ENCODE measurements around the gene FAM111A. TPM values are rescaled to one million over a fixed set of nuclear protein-coding genes. Genes with fewer than 3 reads are reported as not detected.

Gene FAM111A
- polyA plus RNA-seq, 1 donor, result 23.5 TPM

GRCh38 chr11:59179121-59179520 is 36.5 kb downstream of the FAM111A start:
- DNase-seq (ENCODE audit: low read depth), result no peak

DNA sequence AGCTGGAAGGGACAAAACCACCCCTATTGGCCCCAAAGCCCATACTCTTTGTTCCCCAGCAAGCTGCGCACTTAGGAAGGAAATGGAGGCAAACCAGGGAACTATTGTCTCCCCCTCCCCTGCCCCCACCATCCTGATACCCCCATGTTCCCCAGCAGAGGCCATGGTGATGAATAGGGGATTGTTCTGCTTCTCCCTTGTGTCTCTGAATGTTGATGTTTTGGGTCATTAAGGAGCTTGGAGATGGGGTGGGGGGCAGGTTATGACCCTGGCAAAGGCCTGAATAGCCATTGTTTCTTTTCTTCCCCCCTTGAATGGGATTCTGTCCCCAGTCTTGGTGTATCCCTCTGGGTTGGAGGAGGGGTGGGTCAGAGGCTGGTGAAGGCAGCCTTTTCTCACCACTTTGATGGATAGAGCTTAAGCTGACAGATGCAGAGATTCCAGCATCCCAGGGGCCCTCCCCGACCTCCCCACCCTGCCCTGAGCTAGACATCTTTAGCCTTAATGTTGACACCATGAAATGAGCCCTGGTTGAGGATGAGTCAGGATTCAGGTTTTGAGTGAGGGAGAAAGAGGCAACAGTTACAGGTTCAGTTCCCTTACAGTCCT is 37.6 kb downstream of the FAM111A start:
- no peak for DNase-seq (ENCODE audit: low read depth)

DNA sequence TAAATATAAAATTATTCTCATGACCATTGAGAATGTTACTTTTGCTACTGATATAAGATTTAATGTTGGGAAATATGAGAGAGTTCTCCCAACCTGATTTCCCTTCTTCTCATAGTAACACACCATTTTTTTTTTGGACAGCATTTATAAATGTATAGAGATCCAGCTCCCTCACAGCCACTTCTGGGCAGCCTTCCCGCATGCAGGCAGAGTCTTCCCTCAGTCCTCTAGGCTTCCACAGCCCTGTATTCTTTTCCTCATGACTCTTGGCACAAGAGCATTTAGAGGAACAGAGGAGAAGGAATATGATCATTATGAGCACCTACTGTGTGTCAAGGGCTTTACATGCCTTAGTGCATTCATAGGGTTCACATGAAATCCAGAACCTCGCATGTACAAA is 38.3 kb downstream of the FAM111A start:
- DNase-seq (ENCODE audit: low read depth), result no peak

GRCh38 chr11:59181746-59182456 is 39.2 kb downstream of the FAM111A start:
- no peak for DNase-seq (ENCODE audit: low read depth)

DNA sequence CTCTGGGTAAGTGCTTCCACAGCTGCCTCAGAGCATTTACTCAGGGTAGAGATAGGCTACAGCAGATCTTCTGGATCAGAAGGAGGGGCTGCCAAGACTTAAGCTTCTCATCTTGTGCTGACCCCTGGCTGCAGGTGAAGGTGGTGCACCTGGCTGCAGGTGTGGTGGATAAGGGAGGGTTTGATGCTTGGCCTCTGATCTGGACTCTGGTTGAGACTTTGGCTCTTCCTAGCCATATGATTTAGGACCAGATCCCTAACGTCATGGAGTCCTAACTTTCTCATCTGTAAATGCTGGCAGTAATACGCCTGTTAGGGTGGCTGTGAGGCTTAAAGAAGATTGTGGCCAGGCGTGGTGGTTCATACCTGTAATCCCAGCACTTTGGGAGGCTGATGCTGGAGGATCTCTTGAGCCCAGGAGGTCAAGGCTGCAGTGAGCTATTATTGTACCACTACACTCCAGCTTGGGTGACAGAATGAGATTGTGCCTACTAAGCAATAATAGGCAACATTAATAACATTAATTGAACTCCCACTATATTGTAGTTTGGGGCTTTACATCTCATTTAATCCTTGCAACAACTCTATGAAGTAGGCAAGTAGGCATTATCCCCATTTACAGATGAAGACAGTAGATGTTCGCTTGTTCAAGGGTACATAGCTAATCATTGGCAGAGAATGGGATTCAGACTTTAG is 39.9 kb downstream of the FAM111A start:
- DNase-seq (ENCODE audit: low read depth), result no peak

DNA sequence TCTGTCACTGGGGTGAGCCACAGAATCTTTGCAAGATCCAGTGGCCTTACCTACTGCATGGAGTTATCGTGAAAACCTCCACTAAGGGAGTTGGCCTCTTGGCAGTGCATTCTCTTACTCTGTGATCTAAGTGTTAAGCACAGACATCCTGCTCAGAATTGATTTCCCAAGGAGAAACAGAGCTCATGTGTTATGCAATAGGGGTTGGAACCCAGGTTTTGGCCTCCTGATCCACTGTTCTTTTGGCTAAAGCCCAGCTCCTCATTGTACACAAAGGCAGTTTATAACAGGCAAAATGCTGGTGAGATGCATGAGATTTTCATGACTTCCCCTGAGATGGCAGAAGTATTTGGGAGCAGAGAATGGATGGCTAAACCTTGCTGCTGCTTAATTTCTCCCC is 41.1 kb downstream of the FAM111A start:
- DNase-seq (ENCODE audit: low read depth), result no peak

DNA sequence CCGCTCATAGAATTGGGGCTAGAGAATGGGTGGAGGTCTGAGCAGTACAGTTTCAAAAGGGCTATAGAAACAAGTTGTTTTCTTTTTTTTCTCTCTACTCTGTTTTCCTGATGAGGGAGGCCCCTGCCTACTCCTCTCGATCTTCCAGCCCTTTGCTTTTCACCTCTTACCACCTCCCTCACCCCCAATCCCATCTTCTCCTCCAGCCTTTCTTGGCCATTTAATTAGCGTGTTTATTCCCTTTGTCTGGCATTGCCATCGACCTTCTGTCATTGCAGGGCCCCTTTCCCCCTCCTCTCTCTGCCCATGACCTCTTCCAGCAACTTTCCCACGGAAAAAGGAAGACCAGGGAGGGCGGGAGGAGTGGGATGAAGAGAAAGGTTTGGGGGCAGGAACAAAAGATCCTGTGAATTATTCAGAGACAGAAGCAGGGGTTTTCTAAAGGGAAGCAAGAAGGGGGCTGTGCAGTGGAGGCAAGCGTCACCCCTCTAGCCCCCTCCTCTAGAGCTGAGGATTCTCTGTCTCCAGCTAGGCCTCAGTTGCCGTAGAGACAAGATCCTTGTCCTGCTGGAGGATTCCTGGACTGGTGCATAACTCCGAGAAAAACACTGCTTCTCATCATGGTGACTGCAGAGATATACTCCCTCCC is 42.2 kb downstream of the FAM111A start:
- DNase-seq (ENCODE audit: low read depth), result no peak

DNA sequence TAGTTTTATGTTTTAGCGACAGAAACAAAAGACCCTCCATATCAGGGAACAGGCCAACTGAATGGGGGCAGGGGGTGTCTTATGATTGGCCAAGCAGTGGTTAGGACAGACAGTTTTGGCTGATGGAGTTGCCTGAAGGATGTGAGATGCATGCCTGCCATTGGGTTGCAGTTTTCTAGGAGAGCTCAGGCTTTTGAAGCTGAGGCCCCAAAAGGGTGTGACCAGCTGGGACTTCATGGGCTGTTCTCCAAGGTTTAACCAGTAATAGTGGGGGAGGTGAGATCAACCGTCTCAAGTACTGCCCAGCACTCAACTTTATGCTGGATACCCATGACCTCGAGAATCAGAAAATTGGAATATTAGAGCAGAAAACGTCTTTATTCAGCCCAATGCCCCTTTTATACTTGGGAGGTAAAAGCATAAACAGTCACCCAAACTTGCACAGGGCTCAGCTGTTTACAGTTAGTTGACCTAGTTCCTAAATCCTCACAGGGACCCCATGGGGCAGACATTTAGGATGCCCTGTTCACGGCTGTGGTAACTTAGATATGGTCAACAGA is 42.8 kb downstream of the FAM111A start:
- DNase-seq (ENCODE audit: low read depth), result no peak

DNA sequence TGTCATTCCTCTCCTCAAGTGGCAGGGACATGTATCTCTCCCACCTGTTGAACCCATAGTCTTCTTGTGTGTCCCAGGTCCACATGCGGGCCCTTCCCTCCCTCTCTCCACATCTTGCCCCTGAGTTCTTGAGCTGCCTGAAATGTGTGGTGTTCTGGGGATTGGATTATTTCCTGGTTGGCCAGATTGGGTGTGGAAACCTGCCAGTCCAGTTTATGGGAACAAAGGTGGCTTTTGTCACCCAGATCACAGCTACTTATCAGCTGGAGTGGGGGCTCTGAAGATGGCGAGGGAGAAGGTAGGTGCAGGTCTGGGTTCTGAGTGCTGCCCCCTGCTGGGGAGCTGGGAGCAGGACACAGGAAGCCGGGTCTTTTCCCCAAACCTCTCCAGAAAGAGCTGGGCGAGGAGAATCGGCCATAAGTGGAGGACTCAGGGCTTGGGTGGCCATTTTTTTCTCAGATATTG is 43.5 kb downstream of the FAM111A start:
- no peak for DNase-seq (ENCODE audit: low read depth)

GRCh38 chr11:59187035-59187434 is 44.4 kb downstream of the FAM111A start:
- no peak for DNase-seq (ENCODE audit: low read depth)

DNA sequence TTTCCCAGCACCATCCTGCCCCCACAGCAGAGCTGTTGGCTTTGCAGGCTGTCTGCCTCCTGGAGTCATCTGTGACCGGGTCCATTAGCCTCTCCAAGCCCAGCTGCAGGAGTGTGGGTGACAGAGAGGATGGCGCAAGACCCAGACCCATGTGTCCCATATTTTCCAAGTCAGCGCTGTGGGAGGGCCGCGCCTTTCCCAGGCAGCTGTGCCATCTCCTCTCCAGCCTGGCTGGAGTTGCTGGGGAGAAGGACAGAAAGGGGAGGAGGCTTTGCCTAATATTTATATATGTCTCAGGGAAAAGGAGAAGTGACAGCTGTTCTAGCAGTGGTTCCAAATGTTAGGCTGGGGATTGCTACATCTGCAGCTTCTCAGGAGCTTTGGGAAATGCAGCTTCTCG is 44.9 kb downstream of the FAM111A start:
- no peak for DNase-seq (ENCODE audit: low read depth)

GRCh38 chr11:59188954-59189353 is 46.3 kb downstream of the FAM111A start:
- DNase-seq (ENCODE audit: low read depth), result no peak

- no peak for DNase-seq (ENCODE audit: low read depth)
Observed at GRCh38 chr11:59189986-59190385, 47.3 kb downstream of the FAM111A start.

DNA sequence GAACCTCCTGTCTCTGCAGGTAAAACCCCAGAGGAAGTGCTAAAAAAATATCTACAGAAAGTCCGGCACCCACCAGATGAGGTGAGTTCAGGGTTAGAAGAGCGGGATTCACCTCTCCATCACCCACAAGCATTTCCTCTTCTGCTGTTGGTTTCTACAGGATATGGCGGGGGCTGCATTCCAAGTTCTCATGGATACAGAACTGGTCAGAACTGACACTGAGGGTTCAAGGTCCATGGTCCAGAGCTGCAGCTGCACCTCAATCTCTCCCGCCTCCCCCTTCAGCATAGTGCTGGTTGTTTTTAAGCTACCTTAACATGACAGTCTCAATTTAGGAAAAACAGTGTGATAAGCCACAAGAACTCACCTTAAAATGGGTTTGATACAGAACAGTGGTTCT is 48.4 kb downstream of the FAM111A start:
- no peak for DNase-seq (ENCODE audit: low read depth)

DNA sequence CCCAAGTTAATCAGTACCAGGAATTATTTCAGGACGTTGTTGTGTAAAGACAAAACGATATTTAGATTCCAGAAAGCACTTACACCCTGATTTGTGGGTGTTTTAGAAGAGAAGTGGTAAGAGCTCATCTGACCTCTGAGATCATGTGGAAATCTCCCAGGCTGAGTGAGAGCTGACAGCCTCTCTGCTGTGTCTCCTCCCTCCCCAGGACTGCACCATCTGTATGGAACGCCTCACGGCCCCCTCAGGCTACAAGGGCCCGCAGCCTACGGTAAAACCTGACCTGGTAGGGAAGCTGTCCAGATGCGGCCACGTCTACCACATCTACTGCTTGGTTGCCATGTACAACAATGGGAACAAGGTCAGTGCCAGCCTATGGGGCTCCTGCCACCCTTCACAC is 49.2 kb downstream of the FAM111A start:
- DNase-seq (ENCODE audit: low read depth), result no peak

GRCh38 chr11:59192446-59193020 is 49.9 kb downstream of the FAM111A start:
- no peak for DNase-seq (ENCODE audit: low read depth)

DNA sequence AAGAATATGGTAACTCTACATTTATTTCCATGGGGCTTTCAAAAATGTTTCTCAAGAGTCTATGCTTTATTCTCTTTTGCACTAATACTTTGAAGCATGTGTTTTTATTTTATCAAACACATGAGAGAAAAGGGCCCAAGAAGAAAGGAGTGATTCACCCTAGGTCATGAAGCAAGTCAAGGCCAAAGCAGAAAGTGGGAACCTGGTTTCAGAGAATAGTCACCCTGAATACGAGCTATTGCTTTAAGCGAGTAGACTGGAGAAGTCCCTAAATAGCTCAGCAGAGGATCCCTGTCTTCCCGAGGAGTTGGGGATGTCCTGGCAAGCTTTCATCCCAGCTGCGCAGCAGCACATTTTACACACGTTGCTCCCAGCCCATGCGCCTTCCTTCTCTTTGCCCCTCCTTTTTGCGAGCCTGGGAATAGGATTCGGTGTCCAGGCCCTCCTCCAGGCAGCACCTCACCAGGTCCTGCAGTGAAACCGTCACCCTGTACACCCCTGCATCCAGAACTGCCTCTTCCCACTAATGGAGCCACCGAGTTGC is 51.0 kb downstream of the FAM111A start:
- no peak for DNase-seq (ENCODE audit: low read depth)

DNA sequence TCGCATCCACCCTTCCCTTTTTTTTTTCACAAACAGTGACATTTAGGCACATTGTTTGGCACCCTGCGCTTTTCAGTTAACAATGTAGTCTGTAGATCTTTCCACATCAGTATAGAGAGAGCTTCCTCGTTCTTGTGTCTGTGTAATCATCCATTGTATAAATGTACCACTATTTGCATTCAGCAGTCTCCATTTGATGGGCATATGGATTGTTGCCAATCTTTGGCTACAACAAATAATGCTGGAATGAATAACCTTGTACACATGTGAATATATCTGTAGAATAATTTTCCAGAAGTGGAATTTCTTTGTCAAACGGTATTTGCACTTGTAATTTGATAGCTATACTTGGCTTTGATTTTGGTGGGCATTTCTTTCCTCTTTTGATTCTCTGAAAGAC is 52.9 kb downstream of the FAM111A start:
- no peak for DNase-seq (ENCODE audit: low read depth)

- no peak for DNase-seq (ENCODE audit: low read depth)
Observed at GRCh38 chr11:59196777-59197176, 54.1 kb downstream of the FAM111A start.

GRCh38 chr11:59197991-59198390 is 55.3 kb downstream of the FAM111A start:
- no peak for DNase-seq (ENCODE audit: low read depth)

- no peak for DNase-seq (ENCODE audit: low read depth)
Observed at GRCh38 chr11:59198726-59199125, 56.1 kb downstream of the FAM111A start.
